ENCODE results near the gene AGTRAP.

Gene AGTRAP

DNA sequence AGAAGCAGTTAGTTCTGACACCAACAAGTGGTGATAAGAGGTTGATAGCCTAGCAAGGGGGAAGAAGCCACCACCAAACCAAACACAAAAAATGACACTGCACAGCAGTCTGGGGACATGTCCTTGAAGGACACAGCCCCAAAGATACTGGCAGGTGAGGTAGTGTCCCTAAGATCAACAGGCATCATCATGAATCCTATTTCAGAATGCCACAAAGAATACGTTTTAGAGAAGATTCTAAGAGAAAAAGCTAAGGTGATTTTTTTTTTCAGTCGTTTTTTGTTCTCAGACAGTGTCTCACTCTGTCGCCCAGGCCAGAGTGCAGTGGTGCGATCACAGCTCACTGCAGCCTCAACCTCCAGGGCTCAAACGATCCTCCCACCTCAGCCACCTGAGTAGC lies 50.2 kb downstream of the AGTRAP start:
- no peak for DNase-seq

DNA sequence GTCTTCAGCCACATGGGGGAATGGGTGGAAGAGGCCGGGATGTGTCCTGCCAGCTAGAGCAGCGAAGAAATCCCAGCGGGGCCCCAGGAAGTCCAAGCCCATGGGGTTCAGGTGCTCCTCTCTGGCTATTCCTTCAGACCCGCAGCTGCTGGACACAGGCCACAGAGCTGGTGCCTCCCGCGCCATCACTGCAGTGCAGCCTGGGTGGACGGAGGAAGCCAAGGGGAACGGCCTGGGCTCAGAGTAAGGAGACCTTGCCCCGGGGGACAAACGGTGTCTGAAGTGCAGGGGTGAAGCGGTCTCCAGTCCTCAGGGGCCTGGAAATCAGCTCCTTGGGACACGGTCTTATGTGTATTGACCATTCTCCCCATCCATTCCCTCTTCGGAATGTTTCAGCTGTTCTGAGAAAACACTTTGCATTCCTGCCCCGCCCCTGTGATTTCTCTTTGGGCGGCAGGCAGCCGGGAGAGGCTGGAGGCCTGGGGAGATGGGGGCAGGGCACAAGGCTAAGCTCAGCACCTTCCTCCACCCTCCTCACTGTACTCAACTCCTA lies 51.4 kb downstream of the AGTRAP start:
- no peak for DNase-seq

DNA sequence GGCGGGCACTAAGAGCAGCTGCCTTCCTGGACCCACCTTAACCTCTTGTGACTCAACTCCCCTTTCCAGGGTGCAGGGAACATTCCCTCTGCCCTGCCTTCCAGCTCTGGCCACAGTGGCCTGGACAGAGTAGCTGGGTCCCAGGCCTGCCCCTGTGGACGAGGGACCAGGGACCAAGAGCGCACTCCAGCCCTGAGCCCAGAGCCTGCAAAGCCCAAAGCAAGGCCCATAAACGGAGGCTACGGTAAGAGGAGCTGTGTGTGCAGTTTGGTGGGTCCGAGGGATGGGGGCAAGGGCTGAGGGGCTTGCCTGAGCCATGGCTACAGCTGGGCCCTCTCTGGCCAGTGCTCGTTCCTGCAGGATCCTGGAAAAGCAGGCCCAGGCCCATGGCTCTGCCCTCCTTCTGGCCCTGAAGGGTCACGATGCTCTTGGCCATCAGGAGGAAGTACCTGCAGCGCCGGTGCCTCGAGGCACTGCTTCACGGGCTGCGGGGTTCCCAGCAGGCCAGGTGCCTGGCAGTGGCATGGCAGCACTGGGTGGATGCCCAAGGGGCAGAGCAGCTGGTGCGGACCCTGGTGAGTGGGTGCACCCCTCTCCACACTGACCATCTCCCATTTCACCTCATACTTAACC lies 52.0 kb downstream of the AGTRAP start:
- DNase-seq, result no peak

DNA sequence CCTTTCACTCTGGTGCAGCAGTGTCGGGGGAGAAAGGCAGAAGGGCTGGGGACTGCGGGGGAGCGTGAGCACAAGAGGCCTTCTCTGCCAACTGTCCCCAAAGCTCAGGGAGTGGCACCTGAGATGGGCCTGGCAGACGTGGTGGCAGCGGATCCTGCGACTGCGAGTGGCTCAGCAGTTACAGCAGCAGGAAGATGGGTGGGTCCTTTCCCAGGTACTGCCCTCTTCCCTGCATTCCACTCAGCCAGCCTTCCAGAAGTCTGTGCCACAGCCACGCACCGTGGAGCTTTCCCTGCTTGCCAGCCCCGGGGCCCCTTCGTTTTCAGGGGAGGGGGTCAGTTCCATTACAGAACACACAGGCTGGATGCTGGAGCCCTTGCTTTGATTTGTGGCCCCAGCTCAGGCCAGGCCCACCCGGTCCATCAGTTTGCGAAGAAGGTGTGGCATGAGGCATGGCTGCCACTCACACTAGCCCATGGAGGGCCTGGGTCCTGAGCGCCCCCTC lies 52.7 kb downstream of the AGTRAP start:
- DNase-seq, result no peak

DNA sequence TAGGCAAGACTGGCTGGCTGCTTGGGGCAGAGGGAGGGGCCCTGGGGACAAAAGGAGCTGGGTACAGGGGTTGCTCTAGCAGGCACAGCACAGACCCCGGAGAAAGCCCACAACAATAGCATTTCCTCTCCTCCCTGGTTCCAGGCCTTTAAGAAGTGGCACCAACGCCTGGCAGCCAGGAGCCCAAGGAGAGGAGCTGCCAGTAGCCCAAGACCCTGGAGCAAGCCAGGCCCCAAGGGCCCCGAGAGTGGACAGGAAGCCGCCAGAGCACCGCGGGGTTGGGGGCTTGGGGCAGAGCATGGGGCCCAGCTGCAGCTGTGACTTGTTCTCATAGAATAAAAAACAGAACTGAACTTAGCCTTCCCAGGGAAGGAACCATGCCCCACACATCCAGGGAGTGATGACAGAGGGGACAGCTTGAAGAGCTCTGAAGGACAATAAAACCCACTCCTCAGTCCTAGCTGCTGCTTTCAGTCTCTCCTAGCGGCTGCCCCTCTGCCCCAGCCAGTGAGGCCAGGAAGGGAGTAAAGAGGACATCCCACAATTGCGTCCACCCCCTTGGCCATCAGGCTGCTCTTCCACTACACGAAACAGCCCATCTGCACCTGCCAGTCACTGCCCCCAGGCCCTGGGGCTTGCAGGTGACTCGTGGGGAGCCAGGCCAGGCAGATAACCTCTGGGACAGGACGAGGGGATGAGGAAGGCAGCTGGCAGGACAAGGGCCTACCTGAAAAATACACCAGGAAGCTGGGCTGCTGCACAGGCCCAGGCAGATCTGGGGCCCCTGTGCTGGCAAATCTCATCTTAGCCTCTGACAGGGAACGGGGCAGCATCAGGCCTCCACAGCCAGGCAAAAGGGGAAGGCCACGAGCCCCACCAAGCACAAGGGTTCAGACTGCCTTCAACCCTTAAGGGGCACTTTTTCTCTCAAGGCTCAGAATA lies 53.5 kb downstream of the AGTRAP start:
- DNase-seq, result no peak

DNA sequence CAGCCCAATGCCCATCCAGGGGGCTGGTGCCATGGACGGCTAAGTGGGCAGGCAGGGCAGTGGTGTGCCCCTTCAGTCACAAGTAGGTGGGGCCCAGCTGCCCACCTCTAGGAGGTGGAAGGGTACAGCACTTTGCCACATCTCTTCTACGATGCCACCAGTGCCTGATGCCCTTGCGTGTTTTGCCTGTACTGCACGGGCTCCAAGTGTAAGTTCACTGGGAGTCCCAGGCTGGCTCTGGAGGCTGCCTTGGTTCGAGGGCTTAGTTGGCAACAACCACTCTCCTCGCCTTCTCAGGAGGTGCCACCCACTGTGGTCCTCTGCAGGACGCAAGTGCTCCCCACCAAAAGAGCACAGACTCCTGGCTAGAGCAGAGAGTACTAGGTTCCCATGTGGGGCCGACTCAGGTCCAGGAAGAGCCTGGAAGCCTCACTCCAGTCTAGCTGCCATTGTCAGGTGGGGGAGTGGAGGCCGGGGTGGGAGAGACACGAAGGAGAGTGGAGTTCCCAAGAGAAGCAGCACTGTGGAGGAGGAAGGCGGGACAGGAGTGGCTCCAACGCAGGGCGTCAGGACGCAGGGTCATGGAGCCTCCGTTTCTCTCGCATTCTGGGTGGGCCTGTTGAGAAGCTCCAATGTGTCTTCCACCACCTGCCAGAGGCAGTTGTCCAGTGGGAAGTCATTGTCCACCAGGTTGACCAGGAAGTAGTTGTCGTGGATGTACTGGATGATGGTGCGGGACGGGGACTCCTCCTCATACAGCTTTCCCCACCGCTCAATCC lies 54.4 kb downstream of the AGTRAP start:
- DNase-seq, result no peak

DNA sequence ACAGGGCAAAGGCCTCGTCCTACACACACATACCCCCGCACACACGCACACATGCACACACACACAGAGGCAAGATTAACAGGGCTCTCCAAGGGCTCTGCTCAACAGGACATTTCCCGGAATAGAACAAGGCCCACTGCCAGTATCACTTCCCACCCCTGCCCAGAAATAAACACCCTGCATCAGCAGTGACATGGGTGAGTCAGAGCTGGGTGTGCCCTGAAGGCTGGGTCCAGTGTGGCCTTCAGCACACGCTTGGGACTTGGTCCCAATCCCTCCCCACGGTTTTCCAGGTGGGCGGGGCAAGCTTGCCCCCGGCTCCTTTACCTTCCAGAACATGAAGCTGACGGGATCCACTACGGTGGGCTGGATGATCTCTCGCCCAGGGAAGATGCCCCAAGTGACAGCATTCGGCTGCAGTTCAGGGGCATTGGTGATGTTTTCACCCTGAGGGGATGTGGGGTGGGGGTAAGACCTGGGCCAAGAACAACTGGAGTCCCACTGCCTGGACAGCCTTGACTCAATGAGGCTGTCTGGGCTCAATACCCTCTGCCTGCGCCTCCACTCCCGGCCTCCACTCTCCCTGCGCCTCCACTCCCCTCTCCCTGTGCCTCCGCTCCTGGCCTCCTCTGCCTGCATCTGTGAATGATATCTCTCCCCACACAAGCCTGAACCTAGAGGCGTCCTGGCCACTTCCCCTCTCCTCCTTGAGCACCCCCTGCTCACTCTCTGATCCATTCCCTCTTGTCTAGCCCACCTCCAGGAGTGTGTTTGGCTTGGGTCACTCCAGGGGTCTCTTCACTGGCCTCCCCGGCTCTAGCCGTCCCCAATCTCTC lies 55.2 kb downstream of the AGTRAP start:
- no peak for DNase-seq

DNA sequence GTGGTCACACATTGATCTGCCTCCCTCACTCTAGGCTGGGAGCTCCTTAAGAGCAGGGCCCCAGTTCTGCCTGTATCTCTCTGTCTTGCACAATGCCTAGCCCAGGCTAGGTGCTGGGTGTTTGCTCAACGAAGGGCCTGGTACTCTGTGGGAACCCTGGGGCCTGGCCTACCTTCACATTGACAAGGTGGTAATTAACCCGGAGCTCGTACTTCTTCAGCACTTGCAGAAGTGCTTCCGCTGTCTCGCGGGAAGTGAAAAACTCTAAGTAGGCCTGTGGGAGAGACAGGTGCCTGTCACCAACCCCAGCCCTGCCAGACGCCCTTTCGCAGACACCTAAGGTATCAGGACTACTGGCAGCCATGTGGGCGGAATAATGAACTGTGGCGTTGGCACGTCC lies 56.2 kb downstream of the AGTRAP start:
- DNase-seq, result no peak

DNA sequence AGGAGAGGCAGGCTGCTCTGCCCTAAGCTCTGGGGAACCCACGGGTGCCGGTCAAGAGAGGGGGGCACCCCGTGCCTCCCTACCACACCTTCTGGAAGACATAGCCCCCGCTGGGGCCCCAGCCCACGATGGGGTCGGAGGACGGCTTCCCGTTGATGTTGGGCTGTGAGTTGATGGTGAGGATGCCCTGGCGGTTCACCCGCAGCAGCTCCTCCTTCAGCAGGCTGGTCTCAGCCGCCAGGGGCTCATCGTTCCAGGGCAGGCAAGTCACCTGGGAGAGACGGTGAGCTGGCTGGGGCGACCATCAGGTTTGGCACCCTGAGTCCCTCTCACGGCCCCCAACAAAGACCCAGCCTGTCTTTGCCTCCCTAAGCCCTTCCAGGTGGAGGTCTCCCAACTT lies 57.9 kb downstream of the AGTRAP start:
- no peak for DNase-seq

DNA sequence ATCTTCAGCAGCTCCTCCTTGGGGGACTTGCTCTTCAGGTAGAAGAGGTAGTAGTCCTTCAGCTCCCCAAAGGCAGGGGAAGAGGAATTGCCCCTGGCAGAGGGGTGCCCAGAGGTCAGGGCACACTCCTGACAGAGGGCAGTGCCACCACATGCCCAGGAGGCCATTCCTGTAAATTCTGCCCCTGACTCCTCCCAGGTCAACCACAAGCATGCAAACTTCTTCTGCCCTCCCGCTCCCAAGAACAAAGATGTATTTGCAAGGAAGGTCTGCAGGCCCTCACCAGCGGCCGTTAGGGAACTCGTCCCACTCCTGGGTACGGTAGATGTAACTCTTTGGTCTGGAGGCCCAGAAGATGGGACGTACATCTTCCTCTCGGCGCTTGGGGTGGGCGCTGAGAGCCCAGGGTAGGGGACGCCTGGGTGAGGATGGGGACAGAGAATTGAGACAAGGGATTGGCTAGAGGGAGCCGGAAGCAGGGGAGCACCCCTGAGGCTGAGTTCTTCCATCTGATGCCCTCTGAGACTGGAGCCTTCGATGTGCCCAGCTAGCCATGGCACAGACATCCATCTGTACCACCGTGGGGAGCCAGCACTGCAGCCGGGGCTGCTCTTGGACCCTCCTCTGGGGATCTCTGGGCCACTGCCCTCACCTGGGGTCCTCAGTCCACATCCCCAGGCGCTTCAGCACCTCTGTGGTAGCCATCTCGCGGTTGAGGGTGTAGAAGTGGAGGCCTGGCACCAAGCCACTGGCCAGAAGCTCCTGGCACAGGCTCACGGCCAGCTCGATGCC lies 58.7 kb downstream of the AGTRAP start:
- DNase-seq, result no peak

DNA sequence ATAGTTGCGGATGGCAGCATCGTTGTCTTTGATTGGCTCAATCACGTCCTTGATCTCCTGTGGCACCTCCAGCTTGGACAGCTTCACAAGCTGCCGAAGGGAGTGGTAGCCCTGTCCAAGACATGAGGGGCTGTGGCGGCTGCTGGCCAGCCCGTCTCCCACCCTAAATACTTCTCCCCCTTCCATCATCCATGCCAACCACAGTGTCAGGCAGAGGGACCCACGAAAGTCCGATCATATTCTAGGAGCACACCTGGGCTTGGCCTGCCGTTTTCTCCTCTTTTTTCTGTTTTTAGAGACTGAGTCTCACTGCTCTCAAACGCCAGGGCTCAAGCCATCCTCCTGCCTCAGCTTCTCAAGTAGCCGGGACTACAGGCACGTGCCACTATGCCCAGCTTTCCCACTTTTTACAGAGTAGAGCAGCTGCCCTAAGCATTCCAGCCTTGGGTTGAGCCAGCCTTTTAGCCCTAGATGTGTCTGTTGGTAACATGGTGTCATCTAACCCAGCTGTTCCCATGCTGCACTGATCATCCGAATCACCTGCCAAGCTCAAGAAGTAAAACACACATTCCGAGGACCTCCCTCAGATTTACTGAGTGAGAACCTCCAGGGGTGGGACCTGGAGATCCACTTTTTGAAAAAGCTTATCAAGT lies 59.4 kb downstream of the AGTRAP start:
- no peak for DNase-seq

DNA sequence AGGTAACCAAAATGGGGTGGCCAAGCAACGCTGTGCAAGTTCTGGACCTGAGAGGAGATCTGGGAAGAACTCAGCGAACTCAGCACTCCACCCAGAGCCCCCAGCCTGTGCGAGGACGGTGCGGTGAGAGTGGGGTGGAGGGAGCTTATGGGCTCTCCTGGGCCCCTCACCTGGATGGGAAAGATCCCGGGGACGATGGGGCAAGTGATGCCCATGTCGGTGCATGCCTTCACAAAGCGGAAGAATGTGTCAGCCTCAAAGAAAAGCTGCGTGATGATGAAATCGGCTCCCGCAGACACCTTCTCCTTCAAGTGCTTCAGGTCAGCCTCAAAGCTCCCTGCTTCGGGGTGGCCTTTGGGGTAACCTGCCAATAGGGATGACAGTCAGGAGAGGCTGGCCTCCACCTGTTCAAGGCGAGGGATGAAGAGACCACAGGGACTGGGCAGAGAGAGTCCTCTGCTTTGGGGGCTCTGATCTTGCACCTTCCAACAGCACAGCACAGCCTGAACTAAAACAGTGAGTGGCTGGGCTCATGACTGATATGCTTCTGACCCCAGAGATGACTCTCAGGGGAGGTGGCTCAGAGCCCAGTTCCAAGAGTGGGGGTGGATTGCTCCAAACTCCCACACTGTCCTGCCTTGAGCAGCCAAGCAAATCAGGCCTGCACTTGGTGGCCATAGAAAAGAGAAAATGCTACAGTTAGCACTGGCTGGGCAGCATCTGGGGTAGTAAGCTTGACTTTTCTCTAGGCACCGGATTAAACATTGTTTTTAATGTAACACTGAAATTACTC lies 60.3 kb downstream of the AGTRAP start:
- no peak for DNase-seq

DNA sequence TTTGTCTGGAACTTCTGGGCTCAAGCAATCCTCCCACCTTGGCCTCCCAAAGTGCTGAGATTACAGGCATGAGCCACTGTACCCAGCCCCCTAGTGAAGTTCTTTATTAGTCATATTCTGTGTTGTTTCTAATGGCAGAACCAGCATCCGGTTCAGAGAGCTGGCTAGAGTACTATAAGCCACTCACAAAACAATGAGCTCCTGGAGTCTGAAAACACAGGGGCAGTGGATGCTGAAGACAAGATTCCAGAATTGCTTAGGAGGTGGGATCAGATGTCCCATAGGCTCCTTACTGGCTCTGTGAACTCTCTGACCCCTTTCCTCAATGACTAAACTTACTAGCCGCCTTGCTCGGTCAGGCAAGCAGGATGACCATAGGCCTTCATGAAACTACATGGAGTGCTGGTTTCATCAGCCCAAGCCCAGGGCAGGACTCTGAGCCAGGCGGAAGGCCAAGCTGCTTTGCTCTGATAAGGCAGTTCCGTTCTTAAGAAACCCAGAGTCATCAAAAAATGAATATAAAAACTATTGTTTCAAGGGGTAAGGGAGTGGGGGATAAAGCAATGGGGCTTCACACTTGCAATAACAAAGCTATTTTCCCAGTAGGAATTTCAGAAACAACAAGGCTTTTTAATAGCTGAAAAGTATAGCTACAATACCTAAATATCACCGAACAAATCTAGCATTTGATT lies 61.7 kb downstream of the AGTRAP start:
- DNase-seq, result no peak

DNA sequence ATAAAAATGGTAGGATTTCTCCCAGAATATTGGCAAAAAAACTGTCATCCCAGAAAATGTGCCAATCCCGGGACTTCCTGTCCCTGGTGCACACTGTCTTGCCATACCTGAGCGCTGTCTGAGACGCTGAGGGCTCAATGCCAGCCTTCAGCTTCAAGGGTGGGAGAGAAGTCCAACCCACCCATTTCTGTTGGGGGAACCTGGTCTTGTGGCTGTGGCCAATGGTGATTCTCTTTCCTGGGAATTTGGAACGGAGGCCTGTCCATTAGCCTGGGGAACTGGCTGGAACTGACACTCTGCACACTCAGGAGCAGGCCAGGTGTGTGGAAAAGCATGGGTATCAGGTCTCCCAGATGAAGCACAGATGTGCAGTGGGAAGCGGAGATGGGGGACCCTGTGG lies 63.2 kb downstream of the AGTRAP start:
- no peak for DNase-seq

DNA sequence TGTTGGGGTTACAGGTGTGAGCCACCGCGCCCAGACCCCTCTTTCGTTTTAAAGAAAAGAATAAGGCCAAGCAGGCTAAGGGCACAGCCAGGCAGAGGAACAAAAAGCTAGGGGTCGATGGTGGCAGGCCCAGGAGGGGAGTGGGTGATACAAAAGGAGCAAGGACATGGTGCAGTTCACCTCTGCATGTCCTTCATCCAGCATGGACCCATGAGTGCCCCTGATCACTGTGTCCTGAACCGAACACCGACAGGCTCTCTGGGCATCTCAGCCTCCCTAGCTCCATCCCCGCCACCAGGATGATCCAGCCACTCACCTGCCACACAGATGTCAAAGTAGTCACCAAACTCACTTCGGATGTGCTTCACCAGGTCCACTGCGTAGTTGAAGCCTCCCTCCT lies 64.0 kb downstream of the AGTRAP start:
- DNase-seq, result no peak

DNA sequence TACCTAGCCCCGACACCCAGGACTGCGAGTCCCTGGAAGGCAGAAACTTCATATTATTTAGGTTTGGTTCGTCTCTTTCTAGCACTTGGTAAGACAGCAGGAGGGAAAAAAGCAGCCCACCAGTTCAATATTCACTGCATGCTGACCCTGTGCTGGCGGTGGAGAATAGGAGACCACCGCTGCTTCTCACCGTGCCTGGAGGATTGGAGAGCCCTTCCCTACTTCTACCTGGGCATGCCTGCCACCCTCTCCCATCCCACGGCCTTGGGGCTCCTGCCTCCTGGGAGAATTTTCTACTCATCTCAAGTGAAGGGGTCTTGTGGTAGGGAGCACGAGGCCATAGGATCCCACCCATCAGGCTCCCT lies 64.4 kb downstream of the AGTRAP start:
- DNase-seq, result no peak
